Stomach (tissue), 4 donors: ENCODE measurements around the gene CCDC32.

Source experiments
- EP300 ChIP-seq: sonication (generic); formaldehyde crosslinking; IDR thresholded peaks from one replicate; pipeline ENCODE4 v1.6.1; 2017; ENCODE audit warnings: antibody characterized with exemption
- POLR2A ChIP-seq, 4 donors: fragments of 450-650 bp; IDR thresholded peaks; one replicate each; pipeline ENCODE4 v1.6.1; 2016; ENCODE audit warnings: antibody characterized with exemption in 4 of 4, control low read depth in 2 of 4, mild to moderate bottlenecking in 1 of 4, moderate library complexity in 1 of 4
- POLR2AphosphoS5 ChIP-seq, 3 donors: sonication (generic); formaldehyde crosslinking; IDR thresholded peaks; one replicate each; pipeline ENCODE4 v1.6.1; 2016; ENCODE audit warnings: antibody characterized with exemption in 3 of 3
- TF ChIP-seq, protein P1 (sequence below), 7 experiments: fragments of 450-650 bp in 4 of 7; fragments of 200-600 bp in 3 of 7; sonication (generic) in 3 of 7; IDR thresholded peaks; one replicate each; pipeline ENCODE4 v1.5.1; 2016 to 2019; ENCODE audit warnings: antibody characterized with exemption in 7 of 7, control low read depth in 2 of 7, mild to moderate bottlenecking in 1 of 7

GRCh38 chr15:40578892-40579291 is 14.1 kb upstream of the CCDC32 start:
- TF ChIP-seq EP300 (no peak), POLR2A (IDR thresholded peaks at IDR 0.05) (no peak), POLR2AphosphoS5 (IDR thresholded peaks at IDR 0.05) (no peak)
- TF ChIP-seq, protein P1, sequence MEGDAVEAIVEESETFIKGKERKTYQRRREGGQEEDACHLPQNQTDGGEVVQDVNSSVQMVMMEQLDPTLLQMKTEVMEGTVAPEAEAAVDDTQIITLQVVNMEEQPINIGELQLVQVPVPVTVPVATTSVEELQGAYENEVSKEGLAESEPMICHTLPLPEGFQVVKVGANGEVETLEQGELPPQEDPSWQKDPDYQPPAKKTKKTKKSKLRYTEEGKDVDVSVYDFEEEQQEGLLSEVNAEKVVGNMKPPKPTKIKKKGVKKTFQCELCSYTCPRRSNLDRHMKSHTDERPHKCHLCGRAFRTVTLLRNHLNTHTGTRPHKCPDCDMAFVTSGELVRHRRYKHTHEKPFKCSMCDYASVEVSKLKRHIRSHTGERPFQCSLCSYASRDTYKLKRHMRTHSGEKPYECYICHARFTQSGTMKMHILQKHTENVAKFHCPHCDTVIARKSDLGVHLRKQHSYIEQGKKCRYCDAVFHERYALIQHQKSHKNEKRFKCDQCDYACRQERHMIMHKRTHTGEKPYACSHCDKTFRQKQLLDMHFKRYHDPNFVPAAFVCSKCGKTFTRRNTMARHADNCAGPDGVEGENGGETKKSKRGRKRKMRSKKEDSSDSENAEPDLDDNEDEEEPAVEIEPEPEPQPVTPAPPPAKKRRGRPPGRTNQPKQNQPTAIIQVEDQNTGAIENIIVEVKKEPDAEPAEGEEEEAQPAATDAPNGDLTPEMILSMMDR (IDR thresholded peaks at IDR 0.05), result no peak
